ENCODE measurements around the gene CCSER1.

Gene CCSER1

GRCh38 chr4:90444904-90445303, 317.7 kb downstream of the CCSER1 start:
- no peak for TF ChIP-seq CTCF (IDR thresholded peaks at IDR 0.05; ENCODE audit: borderline replicate concordance, insufficient read depth, low read depth, low read length)
- no peak overlapping the region for H3K4me3 ChIP-seq (ENCODE audit: low read depth, low read length)

DNA sequence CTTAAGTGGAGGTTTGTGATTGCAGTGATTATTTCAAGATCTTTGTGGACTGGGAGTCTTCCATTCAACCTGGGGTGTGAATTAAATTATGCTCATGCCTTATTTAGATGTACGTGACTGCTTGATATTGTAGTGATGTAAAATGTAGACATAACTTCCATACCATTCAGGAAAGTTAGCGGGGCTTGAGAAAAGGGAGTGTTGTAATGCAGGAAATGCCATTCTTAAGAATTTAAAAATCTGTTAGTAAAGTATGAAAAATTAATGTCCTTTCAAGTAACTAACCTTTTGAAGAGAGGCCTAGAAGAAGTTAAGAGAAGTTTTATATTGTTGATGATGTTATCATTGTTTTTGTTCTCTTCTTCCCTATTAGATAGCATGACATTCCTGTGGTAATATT, 318.2 kb downstream of the CCSER1 start:
- no peak for TF ChIP-seq CTCF (IDR thresholded peaks at IDR 0.05; ENCODE audit: borderline replicate concordance, insufficient read depth, low read depth, low read length)
- no peak overlapping the region for H3K4me3 ChIP-seq (ENCODE audit: low read depth, low read length)

- H3K4me3 ChIP-seq (ENCODE audit: low read depth, low read length): no peak overlapping the region
- no peak for TF ChIP-seq CTCF (IDR thresholded peaks at IDR 0.05; ENCODE audit: borderline replicate concordance, insufficient read depth, low read depth, low read length)
These were observed 322.4 kb downstream of the CCSER1 start for GRCh38 chr4:90449626-90450025.

DNA sequence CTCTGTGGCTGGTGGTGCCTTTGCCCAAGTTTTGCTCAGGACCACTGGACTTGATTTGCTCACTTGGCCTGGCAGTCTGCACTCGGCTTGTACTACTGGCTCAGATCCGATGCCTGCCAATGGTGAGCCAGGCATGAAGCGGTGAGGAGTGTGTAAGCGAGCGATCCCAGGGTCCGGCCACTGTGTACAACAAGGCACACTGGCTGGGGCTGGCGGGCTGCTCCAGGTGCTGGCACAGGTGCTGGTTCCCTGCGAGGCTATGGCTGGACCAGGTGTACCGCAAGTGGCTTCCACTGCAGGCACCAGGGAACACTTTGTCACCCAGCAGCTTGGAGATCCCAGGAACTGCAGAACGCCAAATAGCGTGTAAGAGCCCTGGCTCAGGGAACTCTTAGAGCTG, 329.7 kb downstream of the CCSER1 start:
- TF ChIP-seq CTCF (IDR thresholded peaks at IDR 0.05; ENCODE audit: borderline replicate concordance, insufficient read depth, low read depth, low read length): no peak
- H3K4me3 ChIP-seq (ENCODE audit: low read depth, low read length): no peak overlapping the region

DNA sequence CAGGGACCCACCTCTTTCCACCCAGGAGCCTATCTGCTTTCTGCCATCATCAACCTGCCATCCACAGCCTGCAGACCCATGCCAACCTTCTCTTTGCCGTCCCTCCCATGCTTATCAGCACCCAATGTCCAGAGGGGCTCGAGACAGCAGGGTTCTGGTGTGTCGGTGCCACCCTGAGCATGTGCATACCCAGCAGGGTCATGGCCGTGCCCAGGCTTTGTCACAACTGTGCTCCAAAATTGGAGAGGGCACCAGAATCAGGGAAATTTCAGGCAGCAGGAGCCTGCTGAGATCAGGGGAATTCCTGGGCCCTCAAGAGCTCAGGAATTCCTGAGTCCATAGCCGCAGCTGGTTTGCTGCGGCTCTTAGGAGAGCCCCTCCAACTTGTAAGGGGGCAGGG, 330.6 kb downstream of the CCSER1 start:
- no peak for TF ChIP-seq CTCF (IDR thresholded peaks at IDR 0.05; ENCODE audit: borderline replicate concordance, insufficient read depth, low read depth, low read length)

DNA sequence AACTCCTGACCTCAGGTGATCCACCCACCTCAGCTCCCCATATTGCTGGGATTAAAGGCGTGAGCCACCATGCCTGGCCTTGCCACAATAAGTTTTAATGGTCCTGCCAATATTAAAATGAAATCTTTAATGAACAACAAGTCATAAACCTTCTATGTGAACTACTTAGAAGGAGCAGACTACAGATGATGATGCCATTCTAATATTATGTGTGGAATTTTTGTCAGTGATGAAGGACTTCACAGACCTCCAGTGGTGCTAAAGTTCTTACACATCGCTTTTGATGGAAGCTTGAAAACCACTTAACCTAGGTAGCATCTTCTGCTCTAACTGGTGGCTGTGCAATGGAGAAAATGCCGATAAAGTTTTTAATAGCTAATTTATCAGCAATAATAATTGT, 331.4 kb downstream of the CCSER1 start:
- no peak for TF ChIP-seq CTCF (IDR thresholded peaks at IDR 0.05; ENCODE audit: borderline replicate concordance, insufficient read depth, low read depth, low read length)
- no peak overlapping the region for H3K4me3 ChIP-seq (ENCODE audit: low read depth, low read length)

More for the DNA sequence above, 330.6 kb downstream of the CCSER1 start:
- H3K4me3 ChIP-seq (ENCODE audit: low read depth, low read length): no peak overlapping the region

DNA sequence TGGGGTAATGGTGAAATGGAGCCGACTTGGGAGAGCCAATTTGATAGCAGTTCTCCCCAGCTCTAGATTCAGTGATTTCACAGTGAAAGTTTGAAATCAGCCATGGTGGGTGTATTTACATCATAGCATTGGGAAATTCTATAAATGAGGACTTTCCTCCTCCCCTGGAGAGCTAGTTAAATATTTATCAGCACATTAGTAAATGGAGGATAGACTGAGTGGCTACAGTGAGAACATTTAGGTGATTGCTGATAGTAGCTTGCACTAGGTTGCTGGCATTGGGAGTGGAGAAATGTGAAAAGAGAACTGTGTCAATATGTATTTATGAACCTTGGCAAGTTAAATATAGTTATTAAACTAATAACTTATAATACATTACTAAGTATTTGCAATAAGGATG, 347.3 kb downstream of the CCSER1 start:
- TF ChIP-seq CTCF (IDR thresholded peaks at IDR 0.05; ENCODE audit: borderline replicate concordance, insufficient read depth, low read depth, low read length): no peak
- H3K4me3 ChIP-seq (ENCODE audit: low read depth, low read length): no peak overlapping the region

All from GM12875 (cell line).